Stimulated activated CD4-positive, alpha-beta T cell treated with anti-CD3 and anti-CD28 coated beads, Interleukin-15, amount 100 ng/mL, for 1 hour (primary cell): Measurements from ENCODE around the gene BLNK.
"Not testable (repeated sequence)": the region's sequence is repeated elsewhere in the genome, so short reads cannot be mapped to it uniquely, and the experiment has no call there.

ENCODE experiments used
- DNase-seq, 2 donors: peaks; one replicate each; pipeline ENCODE4 v3.0.0-alpha.2; 2020; ENCODE audit warnings: low read depth in 1 of 2, low spot score in 1 of 2

BLNK gene

DNA sequence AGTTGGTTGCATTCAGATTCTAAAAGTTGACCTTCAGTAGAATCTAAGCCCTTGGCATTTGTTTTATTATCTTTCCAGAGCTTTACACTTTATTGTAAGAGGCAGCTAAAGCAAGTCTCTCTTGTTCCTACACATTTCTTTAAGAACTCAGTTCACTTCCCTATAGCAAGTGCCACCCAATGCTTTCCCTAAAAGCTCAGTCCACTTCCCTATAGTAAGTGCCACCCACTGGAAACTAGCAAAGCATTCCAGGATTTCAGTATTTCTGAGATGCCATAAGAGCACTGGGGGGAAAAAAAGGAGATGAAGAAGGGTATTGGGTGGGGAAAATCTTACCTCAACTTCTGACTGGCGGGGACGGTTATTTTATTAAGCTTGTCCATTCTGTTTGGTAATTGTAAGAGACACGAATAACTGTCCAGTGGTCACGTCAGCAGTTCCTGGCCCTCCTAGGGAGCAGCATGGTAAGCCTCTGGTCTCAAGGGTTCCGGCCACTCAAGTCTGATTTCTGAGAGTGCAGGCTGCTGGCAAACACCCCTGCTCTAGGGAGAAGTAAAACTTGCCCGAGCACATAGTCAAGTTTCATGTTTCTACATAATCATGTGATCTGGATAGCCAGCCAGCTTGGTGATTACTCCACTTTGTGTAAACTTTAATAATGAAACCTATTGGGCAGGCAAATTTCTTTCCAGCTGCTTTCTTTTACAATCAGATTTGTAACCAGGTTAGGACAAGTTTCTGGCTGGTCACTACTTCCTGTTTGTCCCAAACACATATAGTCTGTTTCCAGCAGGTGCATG is at the start of gene BLNK:
TSS of gene BLNK (minus strand) at position 554 of the 800 bp plus-strand sequence. CDS start at position 383, 171 bp downstream.
- DNase-seq: no peak

DNA sequence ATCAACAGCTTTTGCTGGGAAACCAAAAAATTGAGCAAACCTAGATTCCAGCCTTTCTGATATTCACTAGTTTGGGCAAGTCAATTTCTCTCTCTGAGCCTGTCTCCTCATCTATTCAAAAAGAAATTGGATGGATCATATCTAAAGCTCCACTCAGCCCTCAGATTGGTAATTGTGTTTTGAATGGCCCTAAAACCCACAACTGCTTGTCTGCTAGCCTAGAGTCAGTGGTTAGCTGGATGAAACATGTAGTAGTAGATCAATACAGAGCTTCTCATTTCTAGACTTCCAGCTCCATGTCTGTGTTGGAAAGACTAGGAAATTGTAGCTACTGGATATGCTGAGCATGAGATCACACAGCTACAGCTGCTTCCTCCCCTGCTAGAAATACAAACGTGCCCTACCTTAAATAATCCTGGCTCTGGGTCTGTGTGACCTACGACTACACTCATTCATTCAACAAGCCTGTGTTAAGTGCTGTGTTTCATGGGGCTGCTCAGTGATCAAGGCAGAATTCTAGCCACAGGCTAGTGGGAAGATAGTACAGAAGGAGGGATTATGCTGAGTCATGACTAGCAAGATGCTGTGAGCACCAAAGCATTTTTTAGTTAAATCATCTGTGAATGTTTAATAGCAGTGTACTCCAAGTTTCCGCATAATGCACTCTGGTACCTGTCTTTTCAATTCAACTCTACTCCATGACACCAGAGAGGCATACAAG is 48.5 kb upstream of the BLNK start:
- no peak for DNase-seq

DNA sequence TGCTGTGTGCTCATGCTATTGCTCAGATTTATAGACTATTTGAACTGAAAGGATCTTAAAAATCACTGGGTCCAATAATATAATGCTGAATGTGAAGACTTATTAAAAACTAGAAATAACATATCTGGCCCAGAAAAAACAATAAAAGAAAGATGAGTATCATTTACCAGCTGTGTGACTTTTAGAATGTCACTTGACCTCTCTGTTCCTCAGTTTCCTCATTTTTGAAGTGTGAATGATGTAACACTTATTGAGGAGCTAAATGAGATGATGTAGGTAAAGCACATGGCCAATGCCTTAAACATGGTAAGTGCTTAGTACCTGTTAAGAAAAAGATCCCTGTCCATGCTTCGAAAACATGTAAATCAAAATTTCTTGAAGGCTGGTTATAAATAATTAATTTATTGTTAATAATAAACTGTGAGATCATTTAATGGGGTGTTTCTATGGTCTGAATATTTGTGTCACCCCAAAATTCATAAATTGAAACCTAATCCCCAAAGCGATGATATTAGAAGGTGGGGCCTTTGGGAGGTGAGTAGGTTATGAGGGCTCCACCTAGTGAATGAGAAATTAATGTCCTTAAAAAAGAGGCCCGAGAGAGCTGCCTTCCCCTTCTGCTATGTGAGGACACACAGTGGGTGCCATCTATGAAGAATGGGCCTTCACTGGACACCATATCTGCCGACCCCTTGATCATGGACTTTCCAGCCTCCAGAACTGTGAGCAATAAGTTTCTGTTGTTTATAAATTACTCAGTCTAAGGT is 45.9 kb upstream of the BLNK start:
- no peak for DNase-seq

DNA sequence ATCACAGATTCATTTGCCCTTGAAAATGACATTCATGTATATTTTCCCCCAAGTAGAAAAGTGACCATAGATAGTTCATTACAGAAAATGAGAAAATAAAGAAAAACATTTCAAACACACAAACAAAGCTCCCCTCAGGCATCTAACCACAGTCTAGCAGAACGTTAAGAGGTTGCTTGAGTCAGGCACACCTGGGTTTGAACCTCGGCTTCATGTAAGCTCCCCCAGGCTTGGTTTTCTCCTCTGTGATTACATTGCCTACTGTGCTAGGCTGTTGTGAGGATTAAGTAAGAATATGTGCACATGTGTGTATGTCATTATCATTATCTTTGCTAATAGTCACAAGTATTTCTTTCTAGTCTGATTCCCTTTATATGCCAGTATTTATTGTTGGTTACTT is 42.0 kb upstream of the BLNK start:
- no peak for DNase-seq

DNA sequence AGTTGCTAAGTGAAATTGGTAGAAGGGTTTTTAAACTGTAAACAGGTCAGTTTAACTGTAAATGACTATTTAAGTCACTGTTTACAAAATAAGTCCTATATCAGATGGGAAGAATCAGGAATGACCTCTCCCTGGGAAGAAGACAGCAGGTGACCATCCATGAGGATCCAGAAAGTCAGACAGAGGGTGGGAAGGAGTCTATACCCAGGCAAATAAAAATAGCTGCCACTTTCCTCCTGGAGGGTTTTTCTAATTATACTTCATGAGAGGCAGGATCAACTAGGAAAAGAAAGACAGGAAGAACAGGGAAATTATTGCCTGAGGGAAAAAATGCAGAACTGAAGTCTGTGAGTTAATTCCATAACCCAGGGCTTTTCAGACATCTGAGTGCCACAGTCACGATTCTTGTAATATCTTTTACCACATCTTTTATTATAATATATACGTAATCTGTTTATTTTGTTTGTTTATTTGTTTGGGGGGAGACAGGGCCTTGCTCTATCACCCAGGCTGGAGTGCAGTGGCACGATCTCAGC is 39.9 kb upstream of the BLNK start:
- no peak for DNase-seq

DNA sequence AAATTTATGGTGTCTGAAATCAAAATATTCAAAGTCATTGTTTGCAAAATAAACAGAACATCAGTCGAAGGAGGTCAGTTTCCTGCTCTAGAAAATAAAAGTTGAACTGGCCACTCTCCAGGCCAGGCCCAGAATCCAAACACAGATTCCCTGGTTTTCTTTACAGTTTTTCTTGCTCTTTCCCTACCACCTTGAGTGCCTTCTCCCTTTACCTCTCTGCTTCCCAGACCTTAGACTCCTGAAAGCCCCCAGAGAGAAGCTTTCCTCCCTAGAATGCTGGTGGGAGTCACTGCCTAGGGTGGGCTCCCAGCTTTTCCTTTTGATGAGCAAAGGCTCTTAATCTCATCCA is 38.9 kb upstream of the BLNK start:
- no peak for DNase-seq

DNA sequence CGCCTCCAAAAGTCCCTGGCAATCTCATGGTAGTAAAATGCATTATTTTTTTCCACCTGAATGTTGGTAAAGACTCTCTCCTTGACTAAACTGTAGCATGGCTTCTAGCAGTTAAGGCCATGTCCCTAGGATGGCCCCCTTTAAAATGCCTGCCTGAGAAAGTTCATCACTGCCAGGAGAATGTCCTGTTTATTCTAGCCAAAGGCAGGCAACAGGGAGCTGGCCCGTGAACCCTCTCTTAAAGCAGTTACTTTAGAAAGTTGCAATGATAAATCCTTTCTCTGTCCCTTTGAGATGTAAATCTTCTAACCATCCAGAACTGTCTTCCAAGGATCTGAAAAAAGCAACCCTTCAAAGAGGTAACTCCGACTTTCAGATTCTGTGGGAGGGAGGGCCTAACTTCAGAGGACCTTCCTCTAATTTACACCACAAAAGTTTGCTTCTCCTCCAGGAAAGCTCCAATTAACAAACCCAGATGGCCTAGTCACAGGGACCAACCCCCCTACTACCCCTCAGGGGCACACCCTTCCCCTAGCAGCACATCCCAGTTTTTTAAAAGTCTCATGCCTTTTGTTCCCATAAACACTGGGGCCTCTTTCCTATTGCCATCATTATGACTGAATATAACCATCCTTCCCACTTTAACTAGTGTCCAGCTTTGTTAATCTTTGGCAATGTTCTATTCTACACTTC is 38.4 kb upstream of the BLNK start:
- no peak for DNase-seq

DNA sequence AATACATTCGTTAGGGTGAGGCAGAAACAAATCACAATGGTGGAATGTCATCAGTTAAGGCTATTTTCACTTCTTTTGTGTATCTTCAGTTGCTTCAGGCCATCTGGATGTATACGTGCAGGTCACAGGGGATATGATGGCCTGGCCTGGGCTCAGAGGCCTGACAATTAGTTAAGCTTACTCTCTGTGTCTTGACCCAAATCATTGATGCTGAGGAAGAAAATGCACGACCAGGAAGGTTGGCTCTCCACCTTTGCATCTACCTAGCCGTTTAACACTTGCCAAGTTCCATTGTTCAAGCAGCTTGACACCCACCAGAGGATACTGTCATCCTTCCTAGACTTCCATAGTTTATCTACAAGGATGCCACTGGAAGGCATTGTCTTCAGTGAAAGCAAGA is 37.5 kb upstream of the BLNK start:
- not testable (repeated sequence) for DNase-seq

DNA sequence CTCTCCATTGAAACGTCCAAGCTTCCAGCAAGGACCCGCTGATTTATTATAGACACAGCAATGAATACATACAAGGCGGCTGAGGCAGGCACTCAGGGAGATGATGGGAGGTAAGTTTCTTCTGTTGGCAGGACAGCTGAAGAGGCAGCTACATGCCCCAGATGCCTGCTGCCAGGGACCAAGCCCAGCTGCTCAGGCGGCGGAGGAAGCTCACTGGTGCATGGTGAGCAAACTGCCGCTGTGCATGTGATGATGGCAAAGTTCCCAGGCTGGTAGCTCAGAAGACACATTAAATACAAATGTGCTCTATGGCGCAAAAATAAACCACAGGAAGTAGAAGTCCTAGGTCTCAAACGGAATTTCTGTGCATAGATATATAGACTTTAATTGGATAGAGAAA is 35.1 kb upstream of the BLNK start:
- no peak for DNase-seq

DNA sequence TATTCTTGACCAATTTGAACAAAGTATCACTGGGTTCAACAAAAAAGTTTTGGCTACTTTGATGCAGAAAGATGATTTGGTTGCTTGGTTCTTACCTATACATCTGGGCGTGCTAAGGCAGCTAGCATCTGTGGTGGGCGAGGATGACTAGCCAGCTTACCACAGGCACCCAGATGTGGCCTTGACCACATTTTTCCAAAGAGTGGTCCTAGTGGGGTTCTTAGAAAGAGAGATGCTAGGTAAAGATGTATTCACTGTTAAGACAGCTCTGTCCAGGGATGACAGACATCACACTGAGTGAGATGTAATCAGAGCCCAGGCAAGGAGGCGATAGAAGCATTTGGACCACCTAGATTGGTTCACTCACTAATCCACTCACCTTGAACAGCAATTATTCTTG is 33.6 kb upstream of the BLNK start:
- no peak for DNase-seq

DNA sequence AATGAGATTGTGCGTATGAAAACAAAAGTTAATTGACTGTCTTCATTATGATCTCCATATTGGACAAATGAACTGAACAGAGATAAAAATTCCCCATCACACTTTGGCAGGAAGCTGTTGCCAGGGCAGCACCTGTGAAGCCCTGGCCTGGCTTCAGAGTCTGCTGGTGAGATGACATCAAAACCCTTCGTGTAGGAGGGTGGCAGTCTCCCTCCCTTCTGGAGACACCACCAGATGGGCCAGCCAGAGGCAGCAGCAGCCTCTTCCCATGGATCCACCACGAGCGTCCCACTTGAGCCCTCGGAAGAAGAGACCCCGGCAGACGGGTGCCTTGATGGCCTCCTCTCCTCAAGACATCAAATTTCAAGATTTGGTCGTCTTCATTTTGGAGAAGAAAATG is 32.9 kb upstream of the BLNK start, which contains the start of gene DNTT:
TSS of gene DNTT (plus strand) at position 205 of the 400 bp plus-strand sequence. CDS start at position 269, 64 bp downstream.
- no peak for DNase-seq

DNA sequence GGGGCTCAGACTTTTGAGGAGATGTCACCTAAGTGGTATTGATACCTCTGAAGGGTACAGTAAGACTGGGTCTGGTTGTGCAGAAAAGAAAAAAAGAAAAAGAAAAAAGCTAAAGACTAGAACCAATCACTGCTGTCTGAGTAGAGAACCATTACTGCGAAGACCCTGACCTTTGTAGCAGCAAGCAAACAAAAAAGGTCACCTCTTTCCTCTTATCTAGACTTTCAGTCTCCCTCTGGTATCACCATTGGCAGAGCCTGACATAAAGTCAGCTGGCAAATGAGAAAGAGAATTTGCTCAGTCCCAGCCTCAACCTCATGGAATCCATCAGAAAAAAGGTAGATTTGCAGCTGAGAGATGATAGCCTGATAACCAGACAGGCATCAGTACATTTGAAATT is 30.2 kb upstream of the BLNK start:
- no peak for DNase-seq

DNA sequence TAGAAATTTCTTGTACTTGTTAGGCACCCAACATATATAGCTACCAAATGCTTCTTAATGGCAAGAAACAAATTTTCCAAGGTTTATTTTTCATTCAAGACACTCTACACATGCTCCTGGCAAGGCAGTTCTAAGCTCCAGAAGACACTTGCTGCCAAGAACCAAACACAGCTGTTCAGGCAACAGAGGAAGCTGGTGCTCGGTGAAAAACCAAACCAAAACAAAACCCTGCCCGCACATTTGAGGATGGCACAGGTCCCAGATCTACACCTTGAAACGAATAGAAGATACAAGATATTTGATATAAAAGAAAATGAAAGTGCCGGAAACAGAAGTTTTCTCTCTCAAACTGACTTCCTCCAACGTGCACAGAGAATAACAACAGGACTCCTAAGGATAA is 28.0 kb upstream of the BLNK start:
- no peak for DNase-seq

DNA sequence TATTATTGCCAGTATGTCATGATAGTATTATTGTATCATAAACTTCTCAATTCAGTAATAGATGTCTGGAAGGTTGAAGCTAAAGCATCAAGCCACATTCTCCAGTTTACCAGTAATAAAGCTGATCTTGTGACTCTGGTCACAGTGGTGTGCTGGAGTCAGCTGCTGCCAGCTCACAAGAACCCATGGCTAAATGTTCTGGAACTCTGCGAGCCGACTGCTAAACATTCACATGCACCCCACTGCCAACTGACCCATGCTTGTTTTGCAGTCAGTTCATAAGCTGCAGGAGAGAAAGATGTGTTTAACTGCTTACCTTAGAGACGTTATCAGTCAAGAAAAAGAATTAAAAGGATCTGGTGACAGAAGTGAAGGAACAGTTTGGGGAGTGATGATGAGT is 27.0 kb upstream of the BLNK start:
- DNase-seq: no peak

DNA sequence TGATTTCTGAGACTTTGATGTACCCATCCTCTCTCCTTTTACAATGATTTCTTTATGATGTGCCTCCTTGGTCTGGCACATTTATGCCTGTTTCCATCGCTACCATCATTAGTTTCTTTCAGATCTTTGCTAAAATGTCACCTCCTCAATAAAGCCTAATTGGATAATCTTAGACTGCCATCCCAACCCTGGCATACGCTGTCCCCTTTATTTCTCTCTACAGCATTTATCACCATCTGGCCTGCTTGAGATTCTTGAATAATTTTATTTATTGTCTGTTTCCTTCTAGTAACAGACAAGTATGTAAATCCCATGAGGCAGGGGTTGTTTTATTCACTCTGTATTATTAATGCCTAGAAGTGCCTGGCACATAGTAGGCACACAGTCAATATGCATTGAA is 26.1 kb upstream of the BLNK start:
- DNase-seq: no peak

DNA sequence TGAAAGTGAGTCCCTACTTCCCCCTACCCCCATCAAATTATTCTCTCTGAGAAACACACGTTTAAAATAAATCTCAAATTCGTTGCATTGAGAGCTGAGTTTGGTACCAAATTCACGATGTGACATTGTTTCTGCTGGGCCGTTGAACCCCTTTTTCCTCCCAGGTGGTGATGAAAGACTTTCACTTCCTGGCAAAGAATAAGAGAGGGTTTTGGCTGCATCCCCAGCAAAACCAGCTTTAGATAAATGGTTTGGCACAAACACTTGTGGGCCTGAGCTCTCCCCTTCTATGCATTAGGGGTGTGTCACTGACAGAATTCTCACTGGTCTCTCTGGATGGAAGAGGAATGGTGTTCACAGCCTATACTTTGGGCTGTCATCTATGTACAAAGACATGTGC is 24.1 kb upstream of the BLNK start:
- DNase-seq: no peak

DNA sequence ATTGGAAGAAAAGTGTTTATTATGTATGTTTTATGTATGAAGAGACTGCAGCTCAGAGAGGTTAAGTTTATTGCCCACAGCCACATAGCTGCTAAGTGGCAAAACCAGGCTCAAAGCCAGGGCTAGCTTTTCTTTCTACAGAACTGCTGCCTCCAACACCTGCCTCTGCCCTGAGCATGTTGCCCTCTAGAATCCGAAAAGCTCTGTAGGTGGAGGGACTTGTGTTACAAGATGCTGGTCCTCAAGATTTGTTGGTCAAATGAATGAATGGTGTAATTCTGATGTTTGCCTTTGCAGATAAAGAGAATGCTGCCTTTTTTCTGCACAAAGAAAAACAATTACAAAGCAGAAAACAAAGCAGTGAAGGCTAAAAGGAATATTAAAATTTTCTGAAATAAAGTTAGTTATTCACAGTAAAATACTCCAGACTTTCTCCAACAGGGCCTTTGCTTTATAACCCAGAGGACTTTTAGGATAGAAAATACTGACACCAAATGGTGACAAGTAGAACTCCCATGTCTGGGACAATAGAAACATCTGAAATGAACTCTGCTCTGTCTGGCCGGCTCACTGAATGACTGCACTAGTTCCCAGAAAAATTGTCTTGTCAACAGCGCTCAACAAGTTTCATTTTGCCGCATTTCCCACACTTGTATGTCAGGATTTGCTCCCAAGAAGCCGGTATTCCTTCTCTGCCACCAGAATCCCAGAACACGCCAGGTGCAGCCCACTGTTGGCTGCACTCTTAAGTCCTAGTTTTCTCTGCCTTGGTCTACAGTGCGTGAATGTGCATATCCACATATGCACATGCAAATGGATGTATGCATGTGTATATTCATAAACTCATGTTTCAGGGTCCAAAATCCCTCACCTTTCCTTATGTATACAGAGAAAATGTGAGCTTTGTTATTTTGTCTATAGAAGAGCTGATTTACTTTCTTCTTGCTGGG is 21.9 kb upstream of the BLNK start:
- DNase-seq: no peak

DNA sequence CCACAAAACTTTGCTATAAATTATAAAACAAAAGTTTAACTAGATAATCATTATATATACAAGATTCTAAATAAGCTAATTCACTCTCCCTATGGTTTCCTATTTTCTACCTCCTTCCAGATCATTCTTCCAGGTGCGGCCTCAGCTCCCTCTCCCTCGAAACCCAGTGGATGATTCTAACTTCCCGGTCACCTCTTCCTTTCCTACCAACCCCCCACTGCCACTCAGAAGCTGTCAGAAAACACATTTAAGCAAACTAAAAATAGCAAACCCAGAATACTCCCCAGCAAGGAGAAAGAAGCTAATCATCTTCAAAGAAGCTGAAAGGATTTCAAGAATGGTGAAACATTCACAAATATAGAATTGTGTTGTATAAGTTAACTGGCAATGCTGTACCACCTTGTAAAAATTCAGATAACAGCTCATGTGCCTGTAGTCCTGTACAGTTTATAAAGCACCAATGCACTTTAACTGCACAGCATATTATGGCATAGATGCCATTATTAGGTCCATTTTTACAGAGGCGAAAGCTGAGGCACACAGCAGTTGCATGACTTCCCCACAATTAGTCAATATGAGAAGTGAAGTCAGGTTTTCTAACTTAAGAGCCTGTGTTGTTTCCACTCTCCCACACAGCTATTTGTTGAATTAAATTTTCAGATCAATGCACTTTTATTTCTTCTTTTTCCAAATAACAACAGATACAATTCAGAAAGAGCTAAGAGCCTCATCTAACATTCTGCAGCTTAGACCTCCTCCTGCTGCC is 19.2 kb upstream of the BLNK start:
- no peak for DNase-seq

DNA sequence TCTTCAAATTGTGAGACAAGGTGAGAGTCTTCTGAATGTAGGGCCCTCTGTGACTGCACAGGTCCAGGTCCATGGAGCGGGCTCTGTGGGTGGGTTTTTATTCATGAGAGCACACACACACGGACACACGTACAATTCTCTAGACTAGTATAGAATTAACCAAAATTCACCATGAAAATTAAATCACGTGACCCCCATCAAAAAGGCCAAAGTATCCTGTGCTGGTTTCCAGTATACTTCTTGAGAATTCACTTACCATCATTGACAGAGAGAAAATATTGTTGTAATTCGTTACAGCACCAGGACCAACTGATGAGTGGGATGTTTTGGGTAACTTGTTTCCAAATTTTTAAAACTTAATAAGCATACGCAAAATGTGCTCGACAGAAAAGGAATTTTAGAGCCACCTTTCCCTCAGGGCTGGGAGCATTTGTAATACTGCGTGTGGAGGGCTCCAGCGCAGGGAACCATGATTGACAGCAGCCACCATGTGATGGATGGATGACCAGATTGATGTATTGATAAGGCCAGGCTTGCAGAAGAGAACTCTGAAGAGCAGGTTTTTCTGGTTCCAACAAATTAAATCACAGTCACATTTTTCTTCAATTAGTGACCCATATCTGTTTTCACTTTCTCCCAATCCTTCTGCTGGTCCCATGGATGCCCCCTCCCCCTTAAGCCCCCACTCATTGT is 18.0 kb upstream of the BLNK start:
- DNase-seq: no peak
